Fibroblast of the aortic adventitia (primary cell): Measurements from ENCODE around the gene TRIM3. TPM values are rescaled to one million over a fixed set of nuclear protein-coding genes. Genes with fewer than 3 reads are reported as not detected.

Source experiments
- DNase-seq: peaks from one replicate; pipeline ENCODE4 v3.0.0-alpha.2; 2010; ENCODE audit warnings: low read depth
- H3K4me3 ChIP-seq: 2 replicates; pipeline ENCODE4 v1.5.1; 2011; ENCODE audit warnings: low read depth, mild to moderate bottlenecking, control low read depth, low read length, moderate library complexity
- CTCF ChIP-seq: IDR thresholded peaks from 2 replicates; pipeline ENCODE4 v1.5.1; 2011; ENCODE audit warnings: mild to moderate bottlenecking, low read length, control low read depth, inconsistent platforms; ENCODE audit not compliant: insufficient read depth
- total RNA-seq: library from RNA; depleted of rRNA; stranded (reverse); fragments of >200 nt; gene quantifications from 2 replicates; pipeline ENCODE4 v1.2.3, GENCODE V29; 2012; ENCODE audit warnings: low replicate concordance

The TRIM3 gene
- total RNA-seq, 1 donor, result 18.9 TPM

GRCh38 chr11:6400431-6401345, 73.1 kb downstream of the TRIM3 start:
- no peak for DNase-seq
- H3K4me3 ChIP-seq, result no peak overlapping the region
- no peak for TF ChIP-seq CTCF

Other genes starting within 250 kb of the TRIM3 start
- gene FHIP1B, start 239.3 kb downstream of the TRIM3 start, total RNA-seq, result 6.4 and 15.6 TPM in 2 replicates
- not detected in 2 replicates for gene CNGA4, start 234.9 kb downstream of the TRIM3 start, total RNA-seq
- not detected in 2 replicates for gene CCKBR, start 214.1 kb downstream of the TRIM3 start, total RNA-seq
- gene CAVIN3, start 153.4 kb downstream of the TRIM3 start, total RNA-seq, result 323 and 888 TPM in 2 replicates
- gene SMPD1, start 83.5 kb downstream of the TRIM3 start, total RNA-seq, result 44.8 and 63.9 TPM in 2 replicates
- 41.8 and 52.4 TPM in 2 replicates for gene APBB1, start 54.8 kb downstream of the TRIM3 start, total RNA-seq
- gene HPX, start 33.0 kb downstream of the TRIM3 start, total RNA-seq, result 1.2 TPM in 1 of 2 replicates, not detected in the other
- 45.7 and 49.1 TPM in 2 replicates for gene ARFIP2, start 7.4 kb upstream of the TRIM3 start, total RNA-seq
- 30.1 and 41.8 TPM in 2 replicates for gene TIMM10B, start 7.6 kb upstream of the TRIM3 start, total RNA-seq
- 6.7 and 8.2 TPM in 2 replicates for gene DNHD1, start 23.3 kb upstream of the TRIM3 start, total RNA-seq
- gene RRP8, start 129.7 kb upstream of the TRIM3 start, total RNA-seq, result 8.2 and 10.2 TPM in 2 replicates
- gene ILK, start 129.8 kb upstream of the TRIM3 start, total RNA-seq, result 115 and 145 TPM in 2 replicates
- 46.3 and 101 TPM in 2 replicates for gene TAF10, start 138.3 kb upstream of the TRIM3 start, total RNA-seq
- gene TPP1, start 145.5 kb upstream of the TRIM3 start, total RNA-seq, result 49.3 and 60.2 TPM in 2 replicates
- 5.2 and 19.0 TPM in 2 replicates for gene DCHS1, start 181.9 kb upstream of the TRIM3 start, total RNA-seq
- 26.6 and 49.1 TPM in 2 replicates for gene MRPL17, start 209.4 kb upstream of the TRIM3 start, total RNA-seq